DMS114 treated with DMSO at 0.1 percent for 48 hours (cell line): ENCODE data around the gene LRRC59.
A peak's percentile ranks its signal among the peaks of the same experiment; 100 is the strongest.
"Not testable (repeated sequence)": the region's sequence is repeated elsewhere in the genome, so short reads cannot be mapped to it uniquely, and the experiment has no call there.

ENCODE experiments used
- DNase-seq: peaks from one replicate; lab custom pipeline; 2025; ENCODE audit not compliant: unreplicated experiment; lab: John Stamatoyannopoulos, UW

LRRC59 gene

DNA sequence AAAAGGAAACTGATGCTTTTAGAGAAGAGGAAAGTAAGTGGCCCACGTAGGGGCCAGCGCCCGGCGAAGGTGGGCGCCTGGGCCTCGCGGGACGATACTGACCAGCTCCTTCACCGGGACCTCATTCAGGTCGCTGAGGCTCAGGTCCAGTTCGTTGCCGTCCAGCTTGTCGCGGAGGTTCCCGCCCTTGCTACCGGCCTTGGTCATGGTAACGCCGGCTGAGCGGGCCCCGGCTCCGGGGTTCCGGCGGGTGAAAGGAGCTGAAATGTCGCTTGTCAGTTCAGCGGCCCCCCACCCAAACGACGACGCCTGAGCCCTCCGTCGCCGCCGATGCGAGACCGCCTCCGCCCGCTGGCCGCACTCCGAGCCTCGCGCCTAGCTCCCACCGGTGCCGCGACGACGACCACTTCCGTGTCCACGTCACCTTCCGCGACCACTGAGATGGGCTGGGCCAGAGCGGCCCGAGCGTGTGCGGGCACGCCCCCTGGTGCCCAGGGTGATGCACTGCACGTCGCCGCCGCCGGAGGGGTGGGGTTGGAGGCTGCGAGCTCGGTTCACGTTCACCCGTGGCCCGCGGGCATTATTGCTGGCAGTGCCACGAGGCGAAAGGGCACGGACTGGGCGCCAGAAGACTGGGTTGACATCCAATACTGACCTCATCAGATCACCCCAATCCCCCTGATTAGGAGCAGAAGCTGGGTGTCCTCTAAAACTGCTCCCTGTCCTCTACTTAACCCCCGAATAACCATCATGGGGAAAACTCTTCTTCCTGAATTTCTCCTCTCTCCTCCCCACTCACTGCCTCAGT is at the start of gene LRRC59:
Gene LRRC59 (minus strand): TSS at position 413 of the 808 bp plus-strand sequence. CDS start 206 bp downstream, at position 207.
- peak; percentile 71 for DNase-seq

GRCh38 chr17:50445730-50446325 is 48.5 kb upstream of the LRRC59 start:
- no peak for DNase-seq

- no peak for DNase-seq
Observed at GRCh38 chr17:50444841-50445715, 47.8 kb upstream of the LRRC59 start.

DNA sequence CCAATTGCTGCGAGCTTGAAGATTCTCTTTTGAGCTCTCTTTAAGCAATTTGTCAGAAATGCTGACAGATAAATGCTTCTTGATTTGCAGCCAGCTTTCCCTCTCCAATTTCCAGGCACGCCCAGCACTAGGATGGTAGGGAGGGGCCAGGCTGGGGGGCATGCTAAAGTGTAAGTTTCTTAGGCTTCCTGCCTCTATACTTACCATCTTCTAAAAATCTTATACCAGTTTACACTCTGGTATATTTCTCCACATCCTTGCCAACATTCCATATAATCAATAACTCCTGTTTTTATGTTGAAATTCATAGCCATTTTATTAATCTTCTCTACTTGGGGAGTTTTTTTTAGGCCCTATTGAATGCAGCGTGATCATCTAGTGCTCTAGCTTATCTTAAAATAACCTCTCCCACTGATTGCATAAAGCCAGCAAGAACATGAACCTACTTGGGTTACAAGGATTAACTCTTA is 46.2 kb upstream of the LRRC59 start:
- no peak for DNase-seq

DNA sequence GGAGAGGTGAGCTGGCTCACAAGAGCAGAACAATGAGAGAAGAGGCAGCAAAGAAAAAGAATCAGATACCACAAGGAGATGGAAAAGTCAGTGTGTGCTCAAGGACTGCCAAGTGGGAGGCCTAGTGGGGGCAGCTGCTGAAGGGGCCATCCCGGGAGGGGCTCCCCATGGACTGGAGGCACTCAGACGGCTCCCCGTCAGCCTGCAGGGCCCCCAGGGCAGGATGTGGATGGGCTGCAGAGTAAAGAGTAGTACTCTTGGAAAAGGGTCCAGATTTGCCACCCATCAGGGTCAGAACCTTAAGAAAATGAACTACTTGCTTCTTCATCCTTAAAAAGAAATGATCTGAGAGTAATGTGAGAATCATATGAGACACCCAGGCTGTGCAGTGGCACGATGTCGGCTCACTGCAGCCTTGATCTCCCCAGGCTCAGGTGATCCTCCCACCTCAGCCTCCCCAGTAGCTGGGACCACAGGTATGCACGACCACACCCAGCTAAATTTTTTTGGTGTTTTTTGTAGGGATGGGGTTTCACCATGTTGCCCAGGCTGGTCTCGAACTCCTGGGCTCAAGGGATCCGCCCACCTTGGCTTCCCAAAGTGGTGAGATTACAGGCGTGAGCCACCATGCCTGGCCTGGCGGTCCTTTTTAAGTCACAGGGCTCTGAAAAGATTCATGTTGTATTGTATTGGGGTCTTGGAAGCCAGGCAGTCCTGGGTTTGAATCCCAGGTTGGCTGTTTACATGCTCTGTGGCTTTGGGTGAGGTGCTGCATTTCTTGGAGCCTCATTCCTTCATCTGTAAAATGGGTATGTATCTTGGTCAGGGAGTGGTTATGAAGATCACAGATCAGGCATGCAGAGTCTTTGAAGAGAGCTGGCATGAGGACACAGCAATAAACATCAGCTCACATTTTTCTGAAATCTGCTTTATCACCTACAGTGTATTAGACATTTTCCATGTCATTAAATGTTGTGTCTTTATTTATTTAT is 43.8 kb upstream of the LRRC59 start:
- no peak for DNase-seq

DNA sequence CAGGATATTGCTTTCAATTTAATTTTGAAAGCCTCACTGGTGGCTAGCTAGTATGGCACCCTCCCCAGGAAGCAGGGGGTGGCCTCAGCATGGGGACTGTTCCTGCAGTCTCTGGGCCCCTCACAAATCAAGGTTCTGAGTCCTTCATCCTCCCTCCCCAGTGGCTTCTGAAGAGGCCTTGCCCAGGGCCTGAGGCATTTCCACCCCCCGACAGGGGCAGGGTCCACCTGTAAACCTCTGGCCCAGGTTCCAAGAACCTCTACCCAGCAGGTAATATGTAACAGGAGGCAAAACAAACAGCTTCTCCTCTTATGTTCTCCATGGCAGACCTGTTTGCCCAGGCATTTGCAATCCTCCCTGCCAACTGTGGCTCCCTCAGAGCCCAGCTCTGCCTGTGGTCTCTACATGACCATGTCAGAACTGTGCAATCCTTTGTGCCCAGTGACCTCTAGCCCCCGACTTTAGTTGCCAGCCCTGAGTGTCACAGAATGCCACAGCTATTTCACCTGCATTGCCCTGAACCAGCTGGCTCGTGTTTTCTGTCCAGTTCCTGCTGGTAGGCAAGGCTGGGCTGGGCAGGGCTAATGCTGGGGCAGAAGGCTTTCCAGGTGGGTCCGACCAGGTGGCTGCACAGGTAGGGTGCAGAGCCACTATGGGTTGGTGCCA is 43.0 kb upstream of the LRRC59 start:
- no peak for DNase-seq

GRCh38 chr17:50439008-50439407 is 41.7 kb upstream of the LRRC59 start:
- no peak for DNase-seq

DNA sequence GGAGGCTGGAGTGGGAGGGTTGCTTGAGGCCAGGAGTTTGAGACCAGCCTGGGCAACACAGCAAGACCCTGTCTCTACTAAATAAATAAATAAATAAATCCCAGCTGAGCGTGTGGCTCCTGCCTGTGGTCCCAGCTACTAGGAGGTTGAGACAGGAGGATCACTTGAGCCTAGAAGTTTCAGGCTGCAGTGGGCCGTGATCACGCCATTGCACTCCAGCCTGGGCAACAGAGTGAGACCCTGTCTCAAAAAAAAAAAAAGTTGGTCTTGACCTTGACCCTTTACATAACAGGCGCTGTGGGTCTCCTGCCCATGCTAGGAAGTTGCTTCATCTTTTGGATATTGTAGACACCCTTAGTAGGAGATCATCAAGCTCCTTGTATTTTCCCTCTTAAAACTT is 40.1 kb upstream of the LRRC59 start:
- no peak for DNase-seq

DNA sequence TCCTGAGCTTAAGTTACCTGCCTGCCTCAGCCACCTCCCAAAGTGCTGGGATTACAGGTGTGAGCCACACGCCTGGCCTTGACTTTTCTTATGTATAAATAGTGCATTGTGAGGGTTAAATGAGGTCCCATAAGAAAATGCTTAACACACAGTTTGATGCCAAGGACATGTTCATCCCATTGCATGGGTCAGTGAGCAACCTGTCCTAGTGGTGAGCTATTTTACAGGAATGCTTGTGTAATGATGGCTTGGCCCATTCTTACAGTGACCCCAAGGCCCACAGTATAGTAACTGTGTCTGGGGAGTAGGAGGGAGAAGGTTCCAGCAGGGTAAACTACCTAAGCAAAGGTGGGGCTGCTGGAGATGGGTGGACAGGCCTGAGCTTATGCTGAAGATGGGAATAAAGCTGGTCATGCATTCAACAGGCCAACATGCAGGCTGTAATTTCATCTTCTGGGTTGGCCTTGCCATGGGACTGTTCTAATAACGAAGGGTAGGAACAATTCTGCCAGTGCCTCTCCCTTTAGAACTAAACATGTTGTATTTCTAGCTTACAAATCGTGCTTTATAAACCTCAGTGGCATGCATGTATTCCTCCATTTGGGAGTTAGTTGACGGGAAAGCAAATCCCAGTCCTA is 34.9 kb upstream of the LRRC59 start:
- DNase-seq = no peak

DNA sequence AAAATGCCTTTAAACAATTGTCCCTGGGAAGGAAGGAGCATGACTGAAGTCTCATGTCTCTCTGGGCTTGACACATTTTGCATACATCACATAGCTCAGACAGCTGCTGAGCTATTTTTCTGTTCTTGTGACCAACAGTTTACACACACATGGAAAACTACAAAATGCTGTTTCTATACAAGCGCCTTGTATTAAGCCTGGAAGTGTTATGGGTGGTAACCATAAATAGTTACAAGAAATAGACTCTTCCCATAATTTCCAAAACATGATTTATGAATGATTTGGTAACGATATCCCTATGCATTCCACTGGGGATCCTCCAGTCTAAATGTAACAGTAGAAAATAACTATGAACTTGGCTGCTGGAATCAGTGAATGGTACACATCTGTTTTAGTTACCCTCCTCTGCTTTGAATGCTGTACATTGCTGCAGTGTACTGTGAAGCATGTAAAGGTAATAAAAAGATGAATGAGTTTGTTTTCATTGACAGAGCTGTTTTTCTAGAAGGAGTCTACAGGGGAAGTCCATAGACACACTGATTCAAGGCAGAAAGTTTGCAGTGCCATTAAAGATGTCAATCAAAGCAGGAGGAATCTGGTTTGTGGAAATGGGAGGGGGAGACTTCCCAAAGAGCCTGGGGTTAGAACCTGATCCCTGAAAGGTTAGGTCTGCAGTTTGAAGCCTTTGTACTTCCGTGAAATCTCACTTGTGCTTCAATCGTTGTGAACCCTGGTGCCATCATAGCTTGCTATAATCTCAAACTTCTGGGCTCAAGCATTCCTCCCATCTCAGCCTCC is 33.7 kb upstream of the LRRC59 start:
- DNase-seq = no peak

DNA sequence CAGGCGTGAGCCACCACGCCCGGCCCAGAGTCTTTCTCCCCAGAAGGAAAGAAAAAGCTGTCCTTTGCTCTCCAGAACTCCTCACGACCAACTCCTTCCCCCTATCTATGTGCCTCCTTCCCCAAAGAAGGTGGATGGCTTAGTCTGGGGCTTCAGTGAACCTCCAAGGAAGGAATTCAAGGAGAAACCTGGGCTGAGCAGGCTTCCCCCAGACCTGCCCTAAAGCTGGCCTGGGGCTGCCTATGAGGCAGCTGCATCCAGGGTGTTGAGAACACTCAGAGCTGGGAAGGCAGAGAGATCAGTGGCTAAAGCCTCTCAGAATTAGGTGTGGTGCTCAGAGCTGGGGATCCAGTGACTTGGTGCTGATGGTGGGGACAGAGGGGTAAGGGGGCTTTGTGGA is 32.5 kb upstream of the LRRC59 start:
- DNase-seq = no peak

GRCh38 chr17:50428831-50429424 is 31.6 kb upstream of the LRRC59 start:
- no peak for DNase-seq

GRCh38 chr17:50428126-50428525 is 30.8 kb upstream of the LRRC59 start:
- not testable (repeated sequence) for DNase-seq

DNA sequence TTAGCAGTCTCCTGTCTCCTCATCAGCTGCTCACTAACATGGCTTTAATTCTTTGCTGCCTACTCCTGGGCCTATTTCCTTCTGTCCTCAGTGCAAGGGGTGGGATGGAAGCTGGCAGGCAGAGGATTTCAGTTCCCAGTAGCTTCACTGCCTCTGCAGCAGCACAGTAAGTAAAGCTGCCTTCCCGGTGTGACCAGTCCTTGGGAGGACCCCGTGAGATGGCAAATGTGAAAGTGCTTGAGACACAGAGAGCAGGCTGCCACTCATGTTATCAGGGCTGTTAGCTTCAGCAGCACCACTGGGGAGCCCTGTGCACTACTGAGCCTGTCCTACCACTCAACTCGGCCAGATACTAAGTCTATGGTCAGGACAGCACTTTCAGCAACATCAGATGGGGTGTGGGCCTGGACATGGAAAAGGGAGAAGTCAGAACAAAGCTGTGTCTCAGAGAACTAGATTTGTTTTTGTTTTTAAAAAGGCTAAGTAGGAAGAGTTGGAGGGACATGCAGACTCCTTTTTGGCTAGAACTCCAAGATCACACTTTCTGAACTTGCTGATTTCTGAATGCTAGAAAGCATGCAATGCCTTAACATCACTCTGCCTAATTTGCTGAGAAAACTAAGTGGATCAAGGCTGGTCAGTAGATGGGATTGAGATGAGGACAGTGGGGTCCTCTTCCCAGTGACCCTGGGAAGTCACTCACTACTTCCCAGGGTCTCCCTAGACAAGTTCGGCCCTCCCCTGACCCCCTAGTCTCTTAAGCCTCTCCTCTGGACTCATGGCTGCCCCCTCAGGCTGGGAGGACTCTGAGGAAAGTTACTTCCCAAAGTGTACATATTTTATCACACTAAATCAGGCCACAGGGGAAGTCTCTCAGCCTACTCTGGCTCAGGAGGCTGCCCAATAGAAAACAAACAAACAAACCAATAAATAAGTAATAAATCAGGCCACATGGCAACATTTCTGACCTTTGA is 29.8 kb upstream of the LRRC59 start:
- peak; percentile 33 for DNase-seq

GRCh38 chr17:50426472-50426782 is 29.1 kb upstream of the LRRC59 start:
- no peak for DNase-seq

DNA sequence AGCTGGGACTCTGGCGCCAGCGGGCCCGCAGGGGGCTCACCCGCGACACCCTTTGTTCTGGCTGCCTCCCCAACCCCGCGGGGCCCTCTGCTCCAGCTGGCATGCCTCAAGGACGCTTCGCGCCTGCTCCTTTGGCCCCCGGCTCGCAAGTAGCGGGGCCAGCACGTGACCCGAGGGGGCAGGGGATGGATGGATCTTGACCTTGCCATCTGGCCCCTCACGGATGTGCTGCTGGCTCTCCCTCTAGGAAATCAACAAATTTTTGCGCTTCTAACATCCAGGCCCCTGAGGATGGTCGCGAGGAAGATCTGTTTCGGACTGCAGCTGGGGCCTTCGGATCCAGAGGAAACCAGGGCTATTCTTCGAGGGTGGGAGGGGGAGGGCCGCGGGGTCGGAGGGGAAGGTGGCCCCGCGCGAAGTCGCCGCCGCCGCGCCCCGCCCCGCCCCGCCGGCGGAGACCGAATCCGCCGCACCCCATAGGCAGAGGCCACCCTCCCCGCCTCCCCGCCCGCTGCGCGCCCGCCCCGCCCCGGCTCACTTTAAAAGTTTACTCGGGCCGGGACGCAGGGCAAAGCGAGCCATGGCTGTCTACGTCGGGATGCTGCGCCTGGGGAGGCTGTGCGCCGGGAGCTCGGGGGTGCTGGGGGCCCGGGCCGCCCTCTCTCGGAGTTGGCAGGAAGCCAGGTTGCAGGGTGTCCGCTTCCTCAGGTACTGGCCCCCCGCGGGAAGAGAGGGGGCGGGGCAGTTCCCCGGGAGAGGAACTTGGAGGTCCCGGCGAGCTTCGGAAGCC is 28.6 kb upstream of the LRRC59 start, which contains the start of gene ACSF2:
Gene ACSF2 (plus strand): TSS at position 537 of the 790 bp plus-strand sequence. CDS start 44 bp downstream, at position 581.
- no peak for DNase-seq
